SKM-1 (cell line): ENCODE measurements around the gene CLCN7.
A peak's percentile ranks its signal among the peaks of the same experiment; 100 is the strongest.

ENCODE experiments used
- DNase-seq: peaks from one replicate; lab custom pipeline; 2025; ENCODE audit not compliant: unreplicated experiment; lab: John Stamatoyannopoulos, UW

Gene CLCN7

DNA sequence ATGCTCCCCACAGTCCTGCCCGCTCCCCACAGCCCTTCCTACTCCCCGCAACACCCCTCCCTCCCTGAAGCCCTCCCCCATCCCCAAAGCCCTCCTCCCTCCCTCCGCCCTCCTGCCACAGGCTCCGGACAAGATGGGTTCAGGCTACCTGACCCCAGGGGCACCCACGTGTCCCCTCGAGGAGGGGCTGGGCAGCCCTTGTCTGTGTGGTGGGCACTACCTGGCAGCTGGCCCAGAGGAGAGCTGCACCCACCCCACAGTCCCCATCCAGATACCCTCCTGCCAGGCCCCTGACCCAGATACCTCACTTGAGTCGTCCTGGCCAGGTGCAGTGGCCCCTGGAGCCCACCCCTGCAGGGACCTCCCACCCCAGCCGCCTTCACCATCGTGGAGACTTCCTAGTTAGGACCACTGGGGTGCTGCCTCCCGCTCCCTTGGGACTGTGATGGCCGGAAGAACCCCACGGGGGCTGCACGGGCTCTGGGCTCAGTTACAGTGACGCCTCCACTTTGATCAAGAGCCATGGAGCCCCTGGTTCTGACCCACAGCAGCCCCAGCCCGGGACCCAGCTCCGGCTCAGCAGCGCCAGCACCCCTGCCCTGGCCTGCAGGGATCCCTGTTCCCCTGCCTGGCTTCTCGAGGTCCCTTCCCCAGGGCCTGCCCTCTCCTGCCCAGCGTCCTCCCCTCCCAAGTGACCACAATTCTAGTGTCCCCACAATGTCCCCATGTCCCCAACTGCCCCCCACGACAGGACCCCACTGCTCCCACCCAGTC is 43.1 kb downstream of the CLCN7 start:
- DNase-seq = no peak

DNA sequence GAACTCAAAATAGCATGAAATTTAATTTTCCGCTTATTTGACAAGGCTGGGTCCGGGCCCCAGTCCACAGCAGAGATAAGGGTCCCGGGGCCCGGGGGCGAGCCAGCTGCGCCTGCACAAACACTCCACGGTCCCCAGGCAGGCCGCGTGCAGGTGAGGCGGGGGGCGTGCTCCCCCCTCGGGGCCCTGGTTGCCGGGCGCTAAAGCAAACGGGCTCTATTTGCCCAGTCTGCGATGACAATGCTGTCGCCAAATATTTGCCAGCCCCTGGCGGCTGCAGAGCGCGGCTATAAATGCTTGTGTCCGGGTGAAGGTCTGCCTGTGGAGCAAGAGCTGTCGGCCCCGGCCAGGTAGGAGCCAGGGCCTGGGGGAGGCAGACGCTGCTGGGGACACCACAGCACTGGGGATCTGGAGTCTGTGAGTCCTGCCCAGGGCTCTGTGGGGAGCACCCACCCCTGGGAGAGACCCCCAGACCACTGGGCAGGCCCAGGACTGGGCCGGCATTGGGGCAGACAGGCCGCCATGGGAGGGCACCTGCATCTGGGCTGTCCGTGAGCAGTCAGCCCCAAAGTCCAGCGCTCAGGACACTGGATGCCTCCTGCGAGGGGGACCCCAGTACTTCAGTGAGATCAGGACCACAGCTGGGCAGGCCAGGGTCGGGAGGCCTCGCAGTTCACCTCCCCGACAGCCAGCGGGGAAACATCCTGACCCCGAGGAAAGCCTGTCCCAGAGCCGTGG is 43.9 kb downstream of the CLCN7 start, which contains the start of gene PERCC1:
PERCC1 (plus strand) TSS at position 320 of the 738 bp plus-strand sequence. CDS start 1,516 bp downstream, outside the sequence.
- no peak for DNase-seq

DNA sequence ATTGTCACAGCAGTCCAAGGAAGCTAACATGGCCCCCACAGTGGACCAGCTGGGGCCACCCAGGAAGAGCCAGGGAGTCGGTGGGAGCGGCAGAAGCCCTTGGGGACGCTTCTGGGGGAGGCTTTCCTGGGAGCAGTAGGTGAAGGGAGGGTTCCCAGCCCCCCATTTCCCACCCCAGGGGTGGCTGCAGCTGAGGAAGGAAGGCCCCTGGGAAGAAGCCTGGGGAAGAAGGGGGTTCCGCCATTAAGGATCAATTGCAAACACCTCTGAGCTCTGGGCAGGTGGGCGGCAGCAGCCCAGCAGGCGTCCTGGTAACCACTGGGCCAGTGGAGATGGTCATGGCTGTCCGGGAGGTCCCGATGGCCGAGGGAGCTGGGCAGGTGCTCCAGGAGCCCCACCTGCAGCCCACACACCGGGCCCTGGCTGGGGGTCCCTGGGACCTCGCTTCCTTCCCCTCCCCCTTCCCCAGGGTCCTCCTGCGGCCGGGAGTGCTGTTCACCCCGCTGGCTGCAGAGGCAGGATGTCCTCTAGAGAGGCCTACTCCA is 44.5 kb downstream of the CLCN7 start:
- DNase-seq = no peak

DNA sequence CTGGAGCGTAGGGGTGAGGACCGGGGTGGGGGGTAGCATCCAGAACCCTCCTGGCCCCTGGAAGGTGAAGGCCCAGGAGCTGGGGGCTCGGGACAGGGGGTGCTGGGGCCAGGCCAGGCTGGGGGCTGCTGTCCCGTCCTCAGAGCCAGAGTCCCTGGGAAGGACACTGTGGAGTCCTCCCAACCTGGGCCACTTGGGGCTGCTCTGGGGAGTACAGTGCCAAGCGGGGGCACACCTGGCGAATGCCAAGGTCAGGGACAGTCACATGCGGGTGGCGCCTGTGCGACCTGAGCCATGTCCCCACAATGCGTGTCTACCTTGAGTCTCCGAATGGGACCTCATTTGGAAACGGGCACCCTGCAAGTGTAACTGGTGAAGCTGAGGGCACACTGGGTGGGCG is 45.2 kb downstream of the CLCN7 start:
- DNase-seq = no peak

DNA sequence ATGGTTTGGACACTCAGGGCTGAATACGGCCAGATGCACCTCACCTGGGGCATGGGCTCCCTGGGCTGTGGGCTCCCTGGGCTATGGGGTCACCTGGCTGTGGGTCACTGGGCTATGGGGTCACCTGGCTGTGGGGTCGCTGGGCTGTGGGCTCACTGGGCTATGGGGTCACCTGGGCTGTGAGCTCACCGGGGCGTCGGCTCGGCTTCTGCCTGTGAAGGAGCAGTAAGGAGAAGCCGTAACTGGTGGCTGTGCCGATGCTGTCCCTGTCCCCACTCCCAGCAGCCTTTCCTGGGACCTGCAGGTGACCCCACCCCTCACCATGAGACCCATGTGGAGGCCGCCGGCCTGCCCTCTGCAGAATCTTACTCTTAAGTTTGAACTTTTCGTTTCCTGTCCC is 45.8 kb downstream of the CLCN7 start:
- DNase-seq = no peak

DNA sequence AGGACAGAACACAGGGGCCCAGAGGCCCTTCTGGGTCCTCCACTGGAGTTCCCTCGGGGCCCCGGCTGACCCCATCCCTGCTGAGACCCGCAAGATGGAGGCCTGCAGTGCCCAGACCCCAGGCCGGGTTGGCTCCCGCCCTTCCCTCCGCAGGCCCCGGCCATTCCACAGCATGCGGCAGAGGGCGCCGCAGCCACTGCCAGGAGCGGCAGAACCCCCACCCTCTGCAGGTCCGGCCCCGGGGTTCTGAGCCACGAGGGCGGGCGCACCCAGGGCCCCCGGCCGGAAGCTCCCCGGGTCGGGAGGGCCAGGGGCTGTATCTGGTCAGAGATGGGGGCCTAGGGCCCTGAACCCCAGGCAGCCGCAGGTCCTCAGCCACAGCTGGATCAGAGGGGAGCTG is 46.3 kb downstream of the CLCN7 start:
- DNase-seq = peak; percentile 35

DNA sequence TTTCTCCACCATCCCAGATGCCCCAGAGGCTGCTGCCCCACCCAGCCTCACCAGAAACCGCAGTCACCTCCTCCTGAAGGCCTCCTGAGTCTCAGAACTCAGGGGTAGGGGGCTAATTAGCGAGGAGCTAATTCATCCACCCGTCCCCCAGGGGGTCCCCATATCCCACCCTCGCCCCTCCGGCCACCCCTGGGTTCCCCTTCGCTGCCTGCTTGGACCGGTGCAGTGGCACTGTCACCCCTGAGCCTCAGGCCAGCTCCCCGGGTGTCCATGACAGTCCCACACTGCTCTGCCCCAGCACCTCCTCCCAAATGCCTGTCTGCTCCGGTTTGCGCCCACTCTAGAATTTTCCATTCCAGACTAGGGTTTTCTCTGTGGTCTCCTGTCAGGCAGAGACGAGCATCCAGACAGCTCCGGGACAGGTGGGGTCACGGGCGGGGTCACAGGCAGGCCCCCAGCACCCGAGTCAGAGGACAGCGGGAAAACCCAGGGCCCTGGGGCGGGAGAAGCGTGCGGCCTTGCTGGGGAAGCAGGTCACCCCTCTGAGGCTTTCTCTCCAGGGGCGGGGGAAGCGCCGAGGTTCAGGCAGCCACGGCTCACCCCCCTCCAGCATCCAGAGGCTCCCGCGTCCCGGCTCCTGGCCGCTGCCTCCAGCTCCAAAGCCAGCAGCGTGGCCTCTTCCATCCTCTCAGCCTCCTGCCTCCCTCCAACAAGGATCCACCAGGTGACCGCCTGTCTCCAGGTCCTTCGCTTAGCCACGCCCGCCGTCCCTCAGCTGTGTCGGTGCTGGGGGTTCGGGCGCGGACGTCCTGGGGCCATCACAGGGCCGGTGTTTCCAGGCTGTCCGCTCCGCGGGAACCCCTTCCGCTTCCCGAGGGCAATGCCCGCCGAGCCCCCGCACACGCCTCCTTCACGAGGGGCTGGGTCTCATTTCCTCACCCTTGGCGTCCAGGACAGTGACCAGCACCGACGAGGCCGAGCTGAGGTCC is 47.1 kb downstream of the CLCN7 start:
- DNase-seq = no peak

DNA sequence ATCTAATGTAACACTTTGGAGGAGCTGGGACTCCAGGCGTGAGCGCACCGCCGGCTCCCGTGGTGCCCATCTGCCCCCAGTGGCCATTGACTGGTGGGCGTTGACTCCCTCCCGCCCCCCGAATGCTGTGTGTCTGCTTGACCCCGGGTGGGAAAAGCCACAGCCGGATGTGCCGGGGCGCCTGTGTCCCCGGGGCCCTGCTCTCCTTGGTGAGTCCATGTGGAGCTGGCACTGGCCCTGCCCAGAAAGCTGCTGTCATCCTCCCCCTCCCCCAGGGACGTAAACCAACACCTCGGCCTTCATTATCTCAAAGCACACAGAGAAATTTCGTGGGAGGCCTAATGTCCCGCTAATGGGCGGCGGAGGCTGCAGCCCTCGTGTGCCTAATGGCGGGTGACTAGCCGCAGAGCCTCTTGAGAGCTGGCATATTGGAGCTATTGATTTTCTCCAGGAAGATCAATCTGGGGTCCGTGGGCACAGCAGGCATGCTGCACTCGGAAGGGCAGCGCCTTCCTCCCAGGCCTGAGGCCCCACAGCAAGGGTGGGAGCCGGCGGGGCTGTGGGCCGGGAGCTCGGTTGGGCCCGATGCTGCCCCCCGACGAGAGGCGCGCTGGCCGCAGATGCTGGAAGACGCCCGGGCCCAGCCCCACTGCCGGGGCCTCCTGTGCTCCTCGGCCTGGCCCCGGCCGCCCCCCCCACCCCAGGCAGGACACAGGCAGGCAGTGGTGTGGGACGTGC is 47.9 kb downstream of the CLCN7 start:
- no peak for DNase-seq

DNA sequence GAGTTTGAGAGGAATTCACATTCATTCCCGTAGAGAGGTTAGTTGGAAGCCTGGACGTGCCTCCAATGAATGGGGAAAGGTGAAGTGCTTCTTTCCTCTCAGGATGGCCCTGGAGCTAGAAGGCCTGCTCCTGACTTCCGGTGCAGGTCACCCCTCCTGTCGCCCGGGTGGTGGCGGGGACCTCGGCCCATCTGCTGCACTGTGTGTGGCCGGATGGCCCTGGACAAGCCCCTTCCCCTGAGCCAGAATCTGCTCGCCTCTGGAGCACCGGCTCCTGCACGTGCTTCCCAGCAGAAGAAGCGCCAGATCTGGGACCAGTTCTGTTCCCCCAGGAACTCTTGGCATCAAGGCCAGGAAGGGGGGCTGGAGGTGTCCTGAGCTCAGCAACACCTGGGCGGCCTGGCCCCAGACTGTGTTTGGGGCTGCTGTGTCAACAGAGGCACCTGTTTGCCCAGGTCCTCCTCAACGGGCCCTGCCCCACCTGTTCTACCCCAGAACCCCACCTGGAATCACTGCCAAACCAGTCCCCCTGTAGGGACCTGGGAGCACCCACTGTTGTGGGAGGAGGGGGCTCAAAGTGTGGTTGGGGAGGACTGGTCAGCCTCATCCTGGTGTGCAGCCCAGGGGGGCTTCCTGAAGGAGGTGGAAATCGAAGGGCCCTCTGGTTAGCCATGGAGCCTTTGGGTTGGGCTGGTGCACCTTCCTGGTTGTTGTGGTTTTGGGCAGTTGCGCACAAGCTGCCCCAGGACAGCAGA is 49.0 kb downstream of the CLCN7 start:
- DNase-seq = no peak

DNA sequence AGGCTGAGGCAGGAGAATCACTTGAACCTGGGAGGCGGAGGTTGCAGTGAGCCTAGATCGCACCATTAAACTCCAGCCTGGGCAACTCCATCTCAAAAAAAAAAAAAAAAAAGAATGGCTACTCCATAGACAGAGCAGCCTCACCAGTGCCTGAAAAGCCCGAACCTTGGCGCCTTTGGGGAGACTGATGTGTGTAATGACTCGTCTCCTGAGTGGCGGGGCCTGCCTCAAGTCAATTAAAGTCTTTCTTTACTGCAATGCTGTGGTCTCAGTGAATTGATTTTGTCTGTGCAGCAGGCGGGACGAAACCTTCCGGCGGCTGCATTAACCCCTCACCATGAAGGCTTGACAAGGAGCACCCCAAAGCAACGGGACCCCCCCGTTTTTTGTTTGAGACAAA is 50.8 kb downstream of the CLCN7 start:
- DNase-seq = no peak

DNA sequence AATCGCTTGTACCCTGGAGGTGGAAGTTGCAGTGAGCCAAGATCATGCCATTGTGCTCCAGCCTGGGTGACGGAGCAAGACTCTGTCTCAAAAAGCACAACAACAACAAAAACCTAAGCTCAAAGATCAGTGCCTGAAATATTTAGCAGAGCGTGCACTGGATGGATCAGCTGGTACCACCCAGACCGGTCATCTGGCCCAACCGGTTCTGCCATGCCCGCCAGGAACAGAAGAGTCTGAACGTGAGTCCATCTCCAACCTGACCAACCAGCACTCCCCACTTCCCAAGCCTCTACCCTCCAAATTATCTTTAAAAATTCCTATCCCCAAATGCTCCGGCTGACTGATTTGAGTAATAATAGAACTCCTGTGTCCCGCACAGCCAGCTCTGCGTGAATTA is 52.8 kb downstream of the CLCN7 start:
- no peak for DNase-seq

DNA sequence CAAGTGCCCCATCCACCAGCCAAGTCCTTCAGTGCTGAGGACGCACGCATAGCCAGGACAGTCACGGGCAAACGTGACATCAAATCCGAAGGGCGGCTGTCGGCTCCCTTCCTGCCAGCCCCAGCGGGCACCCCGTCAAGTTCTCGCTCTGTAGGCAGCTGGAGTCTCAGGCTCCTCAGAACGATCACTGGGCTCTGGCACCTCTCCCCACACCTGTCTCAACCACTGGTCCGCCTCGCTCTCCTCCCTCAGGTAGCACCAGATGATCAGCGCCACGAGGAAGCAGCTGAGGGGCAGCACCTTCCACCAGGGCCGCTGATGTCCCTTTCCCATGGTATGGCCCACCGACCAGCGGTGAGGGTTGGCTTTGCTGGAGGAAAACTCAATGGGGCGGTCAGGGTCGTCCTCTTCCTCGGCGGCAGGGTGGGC is 54.7 kb downstream of the CLCN7 start:
- DNase-seq = no peak

DNA sequence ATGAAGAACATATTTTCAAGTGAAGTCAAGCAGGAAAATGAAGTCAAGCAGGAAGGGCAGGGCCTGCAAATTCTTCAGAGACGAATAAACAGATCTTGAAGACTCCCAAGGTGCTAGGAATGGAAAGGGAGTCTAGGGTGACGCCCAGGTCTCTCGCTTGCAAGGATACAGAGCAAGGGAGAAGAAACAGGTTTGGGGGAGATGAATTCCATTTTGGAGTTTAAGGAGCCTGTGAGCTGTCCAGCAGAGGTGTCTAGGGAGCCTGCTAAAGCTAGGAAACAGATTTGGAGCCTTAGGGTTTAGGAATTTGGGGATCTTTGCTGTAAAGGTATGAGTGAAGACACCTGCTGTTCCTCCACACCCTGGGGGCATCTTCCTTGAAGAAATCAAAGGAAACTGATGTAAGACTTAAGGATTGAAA is 58.3 kb downstream of the CLCN7 start:
- DNase-seq = no peak

DNA sequence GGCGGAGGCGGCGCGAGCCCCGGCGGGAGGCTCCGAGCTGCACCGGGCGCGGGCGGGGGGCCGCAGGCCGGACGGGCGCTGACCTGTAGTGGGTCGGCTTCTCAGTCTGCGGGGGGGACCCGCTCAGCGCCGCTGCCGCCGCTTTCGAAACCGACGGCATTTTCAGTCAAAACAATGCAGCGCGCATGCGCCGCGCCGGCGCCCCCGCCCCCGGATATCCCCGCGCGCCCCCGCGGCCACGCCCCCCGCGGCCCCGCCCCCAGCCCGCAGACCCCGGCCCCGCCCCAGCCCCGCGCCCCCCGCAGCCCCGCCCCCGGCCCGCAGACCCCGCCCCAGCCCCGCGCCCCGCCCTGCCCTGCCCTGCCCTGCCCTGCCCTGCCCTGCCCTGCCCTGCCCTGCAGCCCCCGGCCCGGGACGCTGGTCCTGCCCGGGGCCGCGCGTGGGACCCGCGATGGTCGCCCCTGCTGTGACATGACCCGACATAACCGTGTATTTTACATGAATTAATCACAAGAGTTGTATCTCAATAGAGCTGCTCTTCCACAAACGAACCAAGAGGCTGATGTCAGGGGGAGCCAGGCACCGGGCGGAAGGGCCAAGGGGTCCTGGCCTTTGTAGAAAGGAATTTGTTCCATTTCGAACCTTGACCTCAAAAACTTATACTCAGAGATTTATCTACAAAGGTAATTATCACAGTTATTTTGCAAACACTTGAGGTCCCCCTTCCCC is 60.1 kb downstream of the CLCN7 start, which contains the start of gene UNKL:
UNKL (minus strand) TSS at position 173 of the 729 bp plus-strand sequence; CDS start at position 160, 13 bp downstream.
- no peak for DNase-seq

DNA sequence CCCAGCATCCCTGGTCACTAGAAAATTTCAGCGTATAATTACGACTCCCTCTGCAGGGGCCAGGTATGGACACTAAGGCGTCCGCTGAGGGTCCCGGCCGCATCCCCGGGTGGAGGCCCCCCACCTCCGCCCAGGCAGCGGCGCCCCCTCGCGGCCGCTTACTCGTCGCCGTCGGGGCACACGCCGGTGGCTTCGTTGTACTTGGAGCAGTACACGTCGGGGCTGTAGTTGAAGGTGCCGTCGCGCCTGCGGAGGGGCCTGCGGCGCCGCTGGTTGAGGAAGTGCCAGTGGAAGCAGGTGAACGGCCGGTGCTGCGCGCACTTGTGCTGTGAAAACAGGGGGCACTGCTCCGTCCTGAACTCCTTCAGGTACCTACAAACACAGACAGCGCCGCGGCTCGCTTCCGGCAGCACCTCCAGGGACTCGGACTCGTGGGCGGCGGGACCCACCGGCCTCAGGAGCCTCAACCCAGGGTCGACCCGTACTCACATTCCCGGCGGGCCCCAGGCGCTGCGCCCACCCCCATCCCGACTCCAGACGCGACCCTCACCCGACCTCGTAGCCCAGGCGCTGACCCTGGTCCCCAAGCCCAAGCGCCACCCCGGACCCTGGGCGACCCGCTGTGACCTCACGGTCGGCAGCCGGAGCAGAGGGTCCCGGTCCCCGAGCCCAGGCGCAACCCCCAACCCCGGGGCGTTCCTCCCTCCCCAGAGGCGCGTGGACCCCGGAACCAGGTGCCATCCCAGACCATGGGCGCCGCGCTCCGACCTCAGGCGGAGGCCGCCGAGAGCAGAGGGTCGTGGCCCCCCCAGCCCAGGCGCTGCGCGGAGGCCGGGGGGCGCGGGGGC is 60.9 kb downstream of the CLCN7 start:
- DNase-seq = peak; percentile 20

DNA sequence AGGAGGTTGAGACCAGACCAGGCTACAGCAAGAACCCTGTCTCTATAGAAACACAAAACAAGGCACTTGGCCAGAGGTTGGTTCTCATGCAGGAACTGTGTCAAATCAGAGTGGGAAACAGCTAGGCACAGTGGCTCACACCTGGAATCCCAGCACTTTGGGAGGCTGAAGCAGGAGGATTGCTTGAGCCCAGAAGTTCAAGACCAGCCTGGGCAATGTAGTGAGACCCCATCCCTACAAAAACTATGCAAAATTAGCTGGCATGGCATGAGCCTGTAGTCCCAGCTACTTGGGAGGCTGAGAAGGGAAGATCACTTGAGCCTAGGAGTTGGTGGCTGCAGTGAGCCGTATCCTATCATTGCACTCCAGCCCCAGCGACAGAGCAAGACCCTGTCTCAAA is 62.0 kb downstream of the CLCN7 start:
- DNase-seq = no peak

DNA sequence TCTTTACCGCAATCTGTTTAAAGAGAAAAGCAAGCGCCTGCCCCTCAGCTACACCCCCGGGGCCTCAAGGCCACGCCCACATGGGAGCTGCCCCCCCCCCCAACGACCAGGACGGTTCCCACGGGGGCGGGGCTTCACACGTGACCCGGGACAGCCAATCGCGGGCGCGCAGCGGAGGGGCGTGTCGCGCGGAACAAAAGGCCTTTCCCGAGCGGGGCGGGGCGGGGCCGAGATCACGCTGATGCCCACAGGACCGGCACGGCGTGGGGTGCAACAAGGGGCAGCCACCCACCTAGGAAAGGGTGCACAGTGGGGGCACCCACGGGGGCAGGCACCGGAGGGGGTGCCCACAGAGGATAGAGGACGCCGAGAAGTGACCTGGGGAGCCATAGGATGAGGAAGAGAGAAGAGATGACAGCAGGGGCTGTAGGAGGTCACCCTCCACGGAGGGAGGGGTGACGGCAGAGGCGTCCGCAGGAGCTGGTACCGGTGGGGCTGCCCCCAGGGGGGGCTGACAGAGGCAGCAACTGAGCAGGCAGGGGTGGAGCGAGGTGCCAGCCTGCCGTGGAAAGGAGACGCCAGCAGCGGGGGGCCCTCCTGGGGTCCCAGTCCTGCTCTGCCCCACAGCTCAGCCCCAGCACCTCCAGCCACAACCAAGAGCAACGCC is 66.5 kb downstream of the CLCN7 start:
- peak; percentile 56 for DNase-seq
